Hematopoietic multipotent progenitor cell treated with erythropoietin and hydrocortisone succinate and interleukin-3 and kit ligand, for 15 days (in vitro differentiated cells): Measurements from ENCODE around the gene TOP3A.
"Not testable (repeated sequence)": the region's sequence is repeated elsewhere in the genome, so short reads cannot be mapped to it uniquely, and the experiment has no call there.

Experiments used
- DNase-seq: peaks from one replicate; pipeline ENCODE4 v3.0.0-alpha.2; 2015; ENCODE audit warnings: low spot score

TOP3A gene

GRCh38 chr17:18314731-18315561, at the start of gene TOP3A, which contains the start of gene SMCR8:
TOP3A (minus strand) TSS chr17:18314994; CDS start chr17:18314778, 216 bp downstream.
SMCR8 (plus strand) TSS chr17:18315293; CDS start chr17:18315790, 497 bp downstream.
- DNase-seq = peak; percentile 92

- DNase-seq = no peak
These were observed 49.4 kb upstream of the TOP3A start for GRCh38 chr17:18364166-18364565.

- DNase-seq = peak; percentile 92
These were observed 48.6 kb upstream of the TOP3A start, which contains the start of gene SHMT1 for GRCh38 chr17:18363101-18364049. SHMT1 (minus strand) TSS chr17:18363550; CDS start chr17:18355981, 7,569 bp downstream.

GRCh38 chr17:18362698-18363100, 47.9 kb upstream of the TOP3A start:
- DNase-seq = no peak

- no peak for DNase-seq
These were observed 47.3 kb upstream of the TOP3A start for GRCh38 chr17:18361837-18362697.

- no peak for DNase-seq
These were observed 45.7 kb upstream of the TOP3A start for GRCh38 chr17:18360518-18360917.

GRCh38 chr17:18356624-18357023, 41.8 kb upstream of the TOP3A start:
- DNase-seq = no peak

- no peak for DNase-seq
These were observed 38.7 kb upstream of the TOP3A start for GRCh38 chr17:18353541-18353940.

GRCh38 chr17:18344021-18344420, 29.2 kb upstream of the TOP3A start:
- no peak for DNase-seq

- DNase-seq = no peak
These were observed 25.1 kb upstream of the TOP3A start for GRCh38 chr17:18339933-18340332.

- DNase-seq = not testable (repeated sequence)
These were observed 23.4 kb upstream of the TOP3A start for GRCh38 chr17:18338158-18338557.

- DNase-seq = no peak
These were observed 18.2 kb upstream of the TOP3A start for GRCh38 chr17:18332909-18333489.

- DNase-seq = no peak
These were observed 17.1 kb upstream of the TOP3A start for GRCh38 chr17:18331879-18332278.

GRCh38 chr17:18328643-18329204, 13.9 kb upstream of the TOP3A start:
- no peak for DNase-seq

- DNase-seq = no peak
These were observed 12.8 kb upstream of the TOP3A start for GRCh38 chr17:18327556-18327955.

- no peak for DNase-seq
These were observed 12.3 kb upstream of the TOP3A start for GRCh38 chr17:18327093-18327492.

- no peak for DNase-seq
These were observed 11.8 kb upstream of the TOP3A start for GRCh38 chr17:18326572-18326971.

GRCh38 chr17:18326039-18326438, 11.2 kb upstream of the TOP3A start:
- no peak for DNase-seq

- no peak for DNase-seq
These were observed 9.6 kb upstream of the TOP3A start for GRCh38 chr17:18324140-18325050.
